PC-9 (cell line): ENCODE data around the gene SCIN. TPM values are rescaled to one million over a fixed set of nuclear protein-coding genes. Genes with fewer than 3 reads are reported as not detected.

ENCODE experiments used
- BruUV-seq: library from RNA; stranded (reverse); fragments of 400-500 nt; replicated peaks from 2 replicates; lab custom pipeline; 2021; lab: Mats Ljungman, UMichigan
- CTCF ChIA-PET: fragments of 300-600 bp; sonication (Branson Sonifier 250); formaldehyde crosslinking; loops from one replicate; lab custom pipeline; 2022; ENCODE audit warnings: antibody characterized with exemption; lab: Charles Lee
- POLR2A ChIA-PET: fragments of 300-600 bp; sonication (Branson Sonifier 250); formaldehyde crosslinking; loops from one replicate; lab custom pipeline; 2022; ENCODE audit warnings: antibody characterized with exemption; ENCODE audit not compliant: unreplicated experiment; lab: Charles Lee
- DNase-seq, 2 experiments: peaks; one replicate each; pipeline versions ENCODE4 v3.0.0 to v3.0.0-alpha.2; 2015 to 2022; ENCODE audit warnings: mixed read lengths in 1 of 2
- H2AFZ ChIP-seq: fragments of 200-600 bp; sonication (generic); 2 replicates; pipeline ENCODE4 v1.8.1; 2017; ENCODE audit warnings: antibody characterized with exemption
- H3F3A ChIP-seq: fragments of 200-600 bp; sonication (generic); 2 replicates; pipeline ENCODE4 v1.8.1; 2017; ENCODE audit warnings: antibody characterized with exemption, mild to moderate bottlenecking, low read depth; ENCODE audit not compliant: insufficient read depth
- H3K27ac ChIP-seq: fragments of 200-600 bp; sonication (generic); 2 replicates; pipeline ENCODE4 v1.6.1; 2016; ENCODE audit warnings: mixed run types
- H3K27me3 ChIP-seq: fragments of 200-600 bp; sonication (generic); 2 replicates; pipeline ENCODE4 v1.6.1; 2016; ENCODE audit warnings: low read depth, mixed run types; ENCODE audit not compliant: insufficient read depth
- H3K36me3 ChIP-seq: fragments of 200-600 bp; sonication (generic); 2 replicates; pipeline ENCODE4 v1.6.1; 2016; ENCODE audit warnings: low read depth, mixed run types
- H3K4me1 ChIP-seq: fragments of 200-600 bp; sonication (generic); replicated peaks from 2 replicates; pipeline ENCODE4 v1.6.1; 2016; ENCODE audit warnings: mixed run types; ENCODE audit not compliant: insufficient read depth
- H3K4me2 ChIP-seq: fragments of 200-600 bp; sonication (generic); 2 replicates; pipeline ENCODE4 v1.6.1; 2017; ENCODE audit warnings: mixed run types
- H3K4me3 ChIP-seq: fragments of 200-600 bp; sonication (generic); 2 replicates; pipeline ENCODE4 v1.6.1; 2016; ENCODE audit warnings: mixed run types
- H3K79me2 ChIP-seq: fragments of 200-600 bp; sonication (generic); 2 replicates; pipeline ENCODE4 v1.6.1; 2017; ENCODE audit warnings: low read depth, mixed run types
- H3K9me2 ChIP-seq: fragments of 200-600 bp; sonication (generic); 2 replicates; pipeline ENCODE4 v1.8.1; 2017; ENCODE audit warnings: mild to moderate bottlenecking; ENCODE audit not compliant: insufficient read depth
- H3K9me3 ChIP-seq: fragments of 200-600 bp; sonication (generic); 2 replicates; pipeline ENCODE4 v1.8.1; 2016; ENCODE audit warnings: low read depth; ENCODE audit not compliant: insufficient read depth
- H4K20me1 ChIP-seq: fragments of 200-600 bp; sonication (generic); 2 replicates; pipeline ENCODE4 v1.8.1; 2017; ENCODE audit not compliant: insufficient read depth
- EZH2 ChIP-seq: fragments of 200-600 bp; sonication (generic); IDR thresholded peaks from 2 replicates; pipeline ENCODE4 v1.8.0; 2017; ENCODE audit warnings: antibody characterized with exemption, low read depth
- intact Hi-C: fragments of 100-400 bp; cut with micrococcal nuclease; formaldehyde crosslinking; loops from one replicate; pipeline ENCODE4 v1.10.0; 2022; ENCODE audit not compliant: unreplicated experiment
- total RNA-seq: library from RNA; stranded (reverse); gene quantifications from 2 replicates; pipeline ENCODE4 v1.2.3, GENCODE V29; 2021
- TF ChIP-seq, protein P1 (sequence below): fragments of 200-600 bp; sonication (generic); conservative IDR thresholded peaks from 2 replicates; pipeline ENCODE4 v1.6.1; 2017; ENCODE audit warnings: mixed run types, antibody characterized with exemption, mild to moderate bottlenecking, moderate library complexity

Gene SCIN
- total RNA-seq, 1 experiment from 2014 or later: 0.92 TPM

DNA sequence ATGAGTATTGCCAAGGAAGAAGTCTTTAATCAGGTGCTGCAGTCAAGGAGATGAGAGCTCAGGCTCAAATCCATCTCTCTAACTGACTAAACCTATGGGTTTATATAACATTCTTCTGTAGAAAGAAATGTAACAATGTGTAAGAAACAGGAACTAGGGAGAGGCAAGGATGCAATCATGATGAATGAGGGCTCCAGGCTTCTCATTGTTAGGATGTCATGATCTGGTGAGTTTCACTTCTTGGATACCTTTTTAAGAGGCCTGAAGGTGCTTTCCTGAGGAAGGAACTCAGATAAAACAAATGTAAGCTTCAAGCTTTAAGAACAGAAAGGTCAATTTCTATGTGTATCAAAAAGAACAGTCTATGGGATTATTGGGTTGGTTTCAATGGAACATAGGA, 30.8 kb upstream of the SCIN start:
- Histone ChIP-seq H3K36me3 (no peaks in the 10 kb centered on the region), H3K4me1 (peaks cover 6% of the 10 kb centered on the region), H3K27ac (no peak overlapping the region), H3K9me3 (peaks cover 5% of the 10 kb centered on the region; the same call in 1 of the 2 replicates), H3K27me3 (no peaks in the 10 kb centered on the region), H3K9me2 (no peaks in the 10 kb centered on the region), H4K20me1 (no peaks in the 10 kb centered on the region), H3K4me2 (no peak overlapping the region), H2AFZ (no peak overlapping the region), H3K4me3 (no peak overlapping the region), H3F3A (peaks cover 4% of the 10 kb centered on the region; the same call in 1 of the 2 replicates), H3K79me2 (no peaks in the 10 kb centered on the region)
- TF ChIP-seq, protein P1, sequence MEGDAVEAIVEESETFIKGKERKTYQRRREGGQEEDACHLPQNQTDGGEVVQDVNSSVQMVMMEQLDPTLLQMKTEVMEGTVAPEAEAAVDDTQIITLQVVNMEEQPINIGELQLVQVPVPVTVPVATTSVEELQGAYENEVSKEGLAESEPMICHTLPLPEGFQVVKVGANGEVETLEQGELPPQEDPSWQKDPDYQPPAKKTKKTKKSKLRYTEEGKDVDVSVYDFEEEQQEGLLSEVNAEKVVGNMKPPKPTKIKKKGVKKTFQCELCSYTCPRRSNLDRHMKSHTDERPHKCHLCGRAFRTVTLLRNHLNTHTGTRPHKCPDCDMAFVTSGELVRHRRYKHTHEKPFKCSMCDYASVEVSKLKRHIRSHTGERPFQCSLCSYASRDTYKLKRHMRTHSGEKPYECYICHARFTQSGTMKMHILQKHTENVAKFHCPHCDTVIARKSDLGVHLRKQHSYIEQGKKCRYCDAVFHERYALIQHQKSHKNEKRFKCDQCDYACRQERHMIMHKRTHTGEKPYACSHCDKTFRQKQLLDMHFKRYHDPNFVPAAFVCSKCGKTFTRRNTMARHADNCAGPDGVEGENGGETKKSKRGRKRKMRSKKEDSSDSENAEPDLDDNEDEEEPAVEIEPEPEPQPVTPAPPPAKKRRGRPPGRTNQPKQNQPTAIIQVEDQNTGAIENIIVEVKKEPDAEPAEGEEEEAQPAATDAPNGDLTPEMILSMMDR: no peak
- no peak for TF ChIP-seq EZH2
- ChIA-PET POLR2A (no interaction called here), CTCF (no interaction called here)
- no peak for DNase-seq
- BruUV-seq: no TSS peak
- intact Hi-C loops: loop anchor here (5.0 kb wide), 1 partner anchor 43 kb away; no protein-coding TSS in a partner anchor

DNA sequence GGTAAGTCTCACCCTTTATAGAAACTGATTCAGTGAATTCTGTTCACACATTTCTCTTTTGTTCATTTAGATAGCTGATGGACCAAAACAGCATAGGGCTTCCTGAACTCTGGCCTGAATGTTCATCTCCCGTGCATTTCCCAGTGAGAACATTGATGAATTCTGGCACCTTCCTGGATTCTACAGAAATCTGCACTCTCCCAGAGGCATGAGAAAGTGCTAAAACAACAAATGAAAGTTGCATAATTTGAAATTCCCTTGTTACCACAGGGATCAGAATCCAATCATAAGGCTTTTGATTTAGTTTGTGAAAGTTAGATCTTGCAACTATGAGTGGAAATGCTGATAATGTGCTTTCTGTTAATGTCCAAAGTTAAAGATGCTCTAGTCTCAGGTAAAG, 29.7 kb upstream of the SCIN start:
- Histone ChIP-seq H4K20me1 (no peaks in the 10 kb centered on the region), H3K4me3 (no peak overlapping the region), H3K79me2 (no peaks in the 10 kb centered on the region), H2AFZ (no peak overlapping the region), H3K27me3 (no peaks in the 10 kb centered on the region), H3K9me3 (0 out of 2 replicates have a peak, but pooled peaks cover 5% of the 10 kb centered on the region), H3K9me2 (no peaks in the 10 kb centered on the region), H3K4me1 (peaks cover 14% of the 10 kb centered on the region), H3F3A (peaks cover 4% of the 10 kb centered on the region; the same call in 1 of the 2 replicates), H3K27ac (no peak overlapping the region), H3K4me2 (no peak overlapping the region), H3K36me3 (no peaks in the 10 kb centered on the region)
- POLR2A ChIA-PET: interaction anchor here (0.7 kb wide), 1 partner anchor 230 kb away, joined by 5 read pairs; no protein-coding TSS in a partner anchor
- DNase-seq: no peak
- TF ChIP-seq EZH2: no peak
- TF ChIP-seq, protein P1: no peak
- CTCF ChIA-PET: interaction anchor here (1.3 kb wide), 1 partner anchor 16 kb away, joined by 3 read pairs; no protein-coding TSS in a partner anchor
- intact Hi-C loops: loop anchor here (5.0 kb wide), 1 partner anchor 41 kb away; no protein-coding TSS in a partner anchor
- BruUV-seq: no TSS peak

DNA sequence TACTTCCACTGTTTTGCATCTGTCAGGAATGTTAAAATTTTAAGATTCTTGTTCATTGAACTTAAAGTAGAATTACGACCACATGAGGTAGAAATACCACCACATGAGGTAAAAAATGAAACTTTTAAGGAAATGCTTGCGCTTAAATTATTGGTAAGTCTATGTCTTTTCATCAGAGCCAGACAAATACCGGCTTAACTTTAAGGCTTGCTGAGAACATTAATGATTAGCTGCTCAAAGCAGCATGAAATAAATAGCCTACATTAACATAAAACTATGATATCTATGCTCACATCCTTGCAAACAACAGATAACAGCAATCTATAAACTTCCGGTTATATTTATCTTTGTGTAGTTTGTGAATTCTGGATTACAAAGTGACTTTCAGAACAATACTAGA, 26.9 kb upstream of the SCIN start:
- no peak overlapping the region for H2AFZ ChIP-seq
- H3K27ac ChIP-seq: no peak overlapping the region
- peaks cover 14% of the 10 kb centered on the region for H3K4me1 ChIP-seq
- H3K9me2 ChIP-seq: no peaks in the 10 kb centered on the region
- no peaks in the 10 kb centered on the region for H4K20me1 ChIP-seq
- H3K79me2 ChIP-seq: no peaks in the 10 kb centered on the region
- H3K4me2 ChIP-seq: no peak overlapping the region
- DNase-seq: no peak
- H3F3A ChIP-seq: peaks cover 4% of the 10 kb centered on the region; the same call in 1 of the 2 replicates
- no peaks in the 10 kb centered on the region for H3K36me3 ChIP-seq
- intact Hi-C loops: loop anchor here (5.0 kb wide), 1 partner anchor 39 kb away; no protein-coding TSS in a partner anchor
- H3K4me3 ChIP-seq: no peak overlapping the region
- TF ChIP-seq EZH2: no peak
- TF ChIP-seq, protein P1: no peak
- H3K9me3 ChIP-seq: no peaks in the 10 kb centered on the region
- BruUV-seq: no TSS peak
- CTCF ChIA-PET: no interaction called here
- POLR2A ChIA-PET: no interaction called here
- H3K27me3 ChIP-seq: no peaks in the 10 kb centered on the region
